GM18498 (cell line): ENCODE results near the gene PPEF2.

Experiments
- ATAC-seq: cut with Tn5 transposase; IDR thresholded peaks from one replicate; pipeline ENCODE4 v1.9.1; 2021; ENCODE audit warnings: mild to moderate bottlenecking, moderate library complexity; ENCODE audit not compliant: unreplicated experiment

Gene PPEF2

GRCh38 chr4:75834095-75834771 lies 68.0 kb downstream of the PPEF2 start:
- ATAC-seq = no peak

GRCh38 chr4:75831856-75832405 lies 70.3 kb downstream of the PPEF2 start:
- no peak for ATAC-seq

GRCh38 chr4:75830906-75831305 lies 71.3 kb downstream of the PPEF2 start:
- ATAC-seq = no peak

GRCh38 chr4:75823812-75824211 lies 78.4 kb downstream of the PPEF2 start:
- no peak for ATAC-seq

- ATAC-seq = no peak
Observed at GRCh38 chr4:75822416-75822815, 79.8 kb downstream of the PPEF2 start.

DNA sequence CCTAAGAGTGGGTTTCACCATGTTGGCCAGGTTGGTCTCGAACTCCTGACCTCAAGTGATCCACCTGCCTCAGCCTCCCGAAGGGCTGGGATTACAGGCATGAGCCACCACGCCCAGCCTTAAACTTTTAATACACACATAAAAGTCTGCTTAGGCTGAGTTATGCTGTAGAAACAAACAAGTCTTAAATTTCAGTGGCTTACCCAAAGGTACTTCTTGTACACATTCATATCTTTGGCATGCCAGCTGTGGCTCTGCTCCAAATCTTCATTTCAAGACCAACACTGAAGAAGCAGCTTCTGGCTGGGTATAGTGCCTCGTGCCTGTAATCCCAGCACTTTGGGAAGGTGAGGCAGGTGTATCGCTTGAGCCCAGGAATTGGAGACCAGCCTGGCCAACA lies 80.3 kb downstream of the PPEF2 start:
- ATAC-seq = no peak

- no peak for ATAC-seq
Observed at GRCh38 chr4:75821216-75821615, 81.0 kb downstream of the PPEF2 start.

- no peak for ATAC-seq
Observed at GRCh38 chr4:75820676-75821075, 81.6 kb downstream of the PPEF2 start.

DNA sequence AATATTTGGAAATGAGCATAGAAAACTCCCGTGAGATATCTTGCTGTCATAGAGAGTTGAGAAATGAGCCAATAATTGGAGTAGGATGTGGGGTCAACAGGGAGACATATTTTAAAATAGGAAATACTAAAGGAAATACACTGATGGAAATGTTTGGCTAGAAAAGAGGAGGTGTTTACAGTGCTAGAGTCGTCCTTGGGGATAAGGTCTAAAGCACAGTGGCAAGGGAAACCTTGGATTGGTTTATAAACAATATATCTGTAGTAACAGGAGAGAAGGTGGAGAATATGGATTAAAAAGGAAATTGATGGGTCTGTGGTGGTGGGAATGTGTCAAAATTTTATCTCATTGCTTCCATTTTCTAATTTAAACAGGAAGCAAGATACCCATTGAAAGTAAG lies 82.1 kb downstream of the PPEF2 start:
- no peak for ATAC-seq

GRCh38 chr4:75819121-75819520 lies 83.1 kb downstream of the PPEF2 start:
- no peak for ATAC-seq

GRCh38 chr4:75817901-75818300 lies 84.4 kb downstream of the PPEF2 start:
- ATAC-seq = no peak
